ENCODE data around the gene ASB13.
A peak's percentile ranks its signal among the peaks of the same experiment; 100 is the strongest.

The ASB13 gene

GRCh38 chr10:5668429-5668828 is 2.0 kb upstream of the ASB13 start:
- Histone ChIP-seq H3K27me3 (ENCODE audit: low read depth, low read length) (no peaks in the 10 kb centered on the region), H3K4me1 (ENCODE audit: control insufficient read depth in 1 of 2, insufficient read depth in 2 of 2, low read length in 2 of 2) (peaks cover 10 to 26% of the 10 kb centered on the region in 2 donors), H3K36me3 (ENCODE audit: control insufficient read depth in 1 of 2, insufficient read depth in 2 of 2, low read length in 2 of 2) (no peaks in the 10 kb centered on the region), H3K4me3 (ENCODE audit: low read depth in 1 of 2, low read length in 2 of 2) (no peak overlapping the region), H3K27ac (ENCODE audit: low read length) (no peak overlapping the region), H3K9me3 (ENCODE audit: control insufficient read depth in 1 of 2, low read length in 2 of 2) (no peaks in the 10 kb centered on the region)

GRCh38 chr10:5666841-5667630 is 641 bp upstream of the ASB13 start:
- Histone ChIP-seq H3K9me3 (ENCODE audit: control insufficient read depth in 1 of 2, low read length in 2 of 2) (no peaks in the 10 kb centered on the region), H3K27ac (ENCODE audit: low read length) (no peak overlapping the region), H3K36me3 (ENCODE audit: control insufficient read depth in 1 of 2, insufficient read depth in 2 of 2, low read length in 2 of 2) (no peaks in the 10 kb centered on the region), H3K27me3 (ENCODE audit: low read depth, low read length) (no peaks in the 10 kb centered on the region), H3K4me3 (ENCODE audit: low read depth in 1 of 2, low read length in 2 of 2) (peak overlapping the region; percentile 85 to 96), H3K4me1 (ENCODE audit: control insufficient read depth in 1 of 2, insufficient read depth in 2 of 2, low read length in 2 of 2) (peaks cover 10 to 26% of the 10 kb centered on the region in 2 donors)

DNA sequence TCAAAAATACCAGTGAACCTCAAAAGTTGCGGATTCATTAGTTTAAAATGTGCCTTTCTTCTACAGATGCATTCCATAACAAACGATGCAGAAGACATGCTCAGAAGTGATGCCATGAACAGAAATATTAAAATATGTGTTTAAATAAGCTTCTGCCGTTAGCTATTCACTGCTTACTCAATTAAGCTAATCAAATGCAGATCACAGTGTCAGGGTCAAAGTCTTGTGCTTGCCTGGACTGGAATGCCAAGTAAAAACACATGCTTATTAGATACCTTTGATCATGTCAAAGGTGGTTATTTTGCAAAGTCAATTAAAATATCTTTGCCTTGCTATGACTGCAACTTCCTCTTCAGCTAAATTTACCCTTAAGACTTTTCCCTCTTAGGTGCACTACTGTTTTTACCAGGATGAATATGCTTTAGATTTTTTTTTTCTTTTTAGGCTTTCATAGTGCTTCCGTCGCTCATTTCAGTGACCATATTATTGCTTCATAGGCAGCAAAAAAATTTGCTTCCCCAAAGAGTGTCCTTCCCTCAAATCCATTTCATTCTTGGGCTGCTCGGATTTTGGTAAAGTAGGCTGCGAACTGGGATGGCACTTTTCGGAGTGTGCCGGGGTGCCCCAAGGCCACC is 905 bp downstream of the ASB13 start:
- peaks cover 10 to 26% of the 10 kb centered on the region in 2 donors for H3K4me1 ChIP-seq (ENCODE audit: control insufficient read depth in 1 of 2, insufficient read depth in 2 of 2, low read length in 2 of 2)
- H3K9me3 ChIP-seq (ENCODE audit: control insufficient read depth in 1 of 2, low read length in 2 of 2) = no peaks in the 10 kb centered on the region
- peak overlapping the region; percentile 60 for H3K27ac ChIP-seq (ENCODE audit: low read length)
- H3K27me3 ChIP-seq (ENCODE audit: low read depth, low read length) = no peaks in the 10 kb centered on the region
- peak overlapping the region; percentile 77 to 96 for H3K4me3 ChIP-seq (ENCODE audit: low read depth in 1 of 2, low read length in 2 of 2)
- no peaks in the 10 kb centered on the region for H3K36me3 ChIP-seq (ENCODE audit: control insufficient read depth in 1 of 2, insufficient read depth in 2 of 2, low read length in 2 of 2)

- Histone ChIP-seq H3K9me3 (ENCODE audit: control insufficient read depth in 1 of 2, low read length in 2 of 2) (no peaks in the 10 kb centered on the region), H3K4me1 (ENCODE audit: control insufficient read depth in 1 of 2, insufficient read depth in 2 of 2, low read length in 2 of 2) (peaks cover 19 to 37% of the 10 kb centered on the region in 2 donors), H3K36me3 (ENCODE audit: control insufficient read depth in 1 of 2, insufficient read depth in 2 of 2, low read length in 2 of 2) (no peaks in the 10 kb centered on the region), H3K27me3 (ENCODE audit: low read depth, low read length) (no peaks in the 10 kb centered on the region), H3K27ac (ENCODE audit: low read length) (no peak overlapping the region), H3K4me3 (ENCODE audit: low read depth in 1 of 2, low read length in 2 of 2) (no peak overlapping the region)
These were observed 2.5 kb downstream of the ASB13 start for GRCh38 chr10:5663692-5664427.

DNA sequence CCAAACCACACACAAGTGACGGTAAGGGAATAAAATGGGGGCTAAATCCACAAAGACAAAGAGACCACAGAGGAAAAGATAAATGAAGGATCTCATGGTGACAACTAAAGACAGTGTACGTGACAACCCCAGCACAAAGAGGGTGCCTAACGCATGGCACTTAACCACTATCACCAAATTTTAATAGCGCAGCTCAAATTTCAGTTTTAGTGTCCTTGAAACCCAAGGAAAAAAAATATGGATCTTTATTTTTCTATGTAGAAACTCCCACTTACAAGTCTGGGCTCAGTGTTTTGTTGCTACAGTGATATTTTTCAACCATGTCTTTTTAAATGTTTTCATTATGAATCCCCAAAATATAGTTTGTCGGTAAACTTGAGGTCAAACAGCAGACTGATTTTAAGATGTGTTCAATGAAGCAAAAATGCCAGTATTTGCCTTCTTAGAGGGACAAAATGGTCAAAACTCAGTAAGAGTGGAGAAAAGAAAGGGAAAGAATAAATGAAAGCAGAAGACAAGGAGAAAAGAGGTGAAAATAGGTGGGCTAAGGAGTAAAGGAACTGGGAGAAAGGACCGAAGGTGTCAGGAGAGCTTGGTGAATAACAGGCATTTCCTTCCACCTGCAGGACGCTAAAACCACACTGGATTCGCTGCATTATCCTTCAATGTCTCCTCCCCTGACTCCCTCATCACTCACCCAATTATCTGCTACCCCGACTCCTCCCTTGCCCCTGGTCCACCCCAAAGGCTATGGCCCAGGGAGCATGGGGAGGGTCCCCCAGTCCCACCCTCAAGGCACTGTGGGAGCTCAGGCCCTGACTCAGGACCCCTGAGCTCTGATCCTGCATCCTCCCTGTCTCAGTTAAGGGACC is 3.5 kb downstream of the ASB13 start:
- H3K9me3 ChIP-seq (ENCODE audit: control insufficient read depth in 1 of 2, low read length in 2 of 2) = no peaks in the 10 kb centered on the region
- H3K27ac ChIP-seq (ENCODE audit: low read length) = no peak overlapping the region
- no peak overlapping the region for H3K4me3 ChIP-seq (ENCODE audit: low read depth in 1 of 2, low read length in 2 of 2)
- H3K27me3 ChIP-seq (ENCODE audit: low read depth, low read length) = no peaks in the 10 kb centered on the region
- H3K4me1 ChIP-seq (ENCODE audit: control insufficient read depth in 1 of 2, insufficient read depth in 2 of 2, low read length in 2 of 2) = peaks cover 19 to 37% of the 10 kb centered on the region in 2 donors
- H3K36me3 ChIP-seq (ENCODE audit: control insufficient read depth in 1 of 2, insufficient read depth in 2 of 2, low read length in 2 of 2) = no peaks in the 10 kb centered on the region

DNA sequence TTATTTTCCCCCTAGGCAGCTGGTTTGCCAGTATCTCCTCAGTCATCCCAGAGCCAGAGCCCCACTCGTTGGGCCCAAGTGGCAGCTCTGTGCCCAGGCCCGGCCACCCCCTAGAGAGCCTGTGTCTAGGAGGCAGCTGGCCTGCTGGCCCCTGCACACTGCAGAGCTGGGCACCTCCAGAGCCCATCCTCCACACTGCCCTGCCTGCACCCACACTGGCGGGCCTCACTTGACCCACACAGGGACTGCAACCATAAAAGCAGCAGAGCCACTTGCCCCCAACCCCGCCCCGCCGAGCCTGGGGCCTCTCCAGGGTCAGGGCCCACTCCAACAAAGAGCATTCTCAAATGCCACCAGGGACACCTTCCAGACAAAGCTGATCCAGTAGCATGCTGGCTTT is 5.4 kb downstream of the ASB13 start:
- Histone ChIP-seq H3K27ac (ENCODE audit: low read length) (no peak overlapping the region), H3K4me1 (ENCODE audit: control insufficient read depth in 1 of 2, insufficient read depth in 2 of 2, low read length in 2 of 2) (peaks cover 14 to 29% of the 10 kb centered on the region in 2 donors), H3K27me3 (ENCODE audit: low read depth, low read length) (no peaks in the 10 kb centered on the region), H3K4me3 (ENCODE audit: low read depth in 1 of 2, low read length in 2 of 2) (no peak overlapping the region), H3K9me3 (ENCODE audit: control insufficient read depth in 1 of 2, low read length in 2 of 2) (no peaks in the 10 kb centered on the region), H3K36me3 (ENCODE audit: control insufficient read depth in 1 of 2, insufficient read depth in 2 of 2, low read length in 2 of 2) (no peaks in the 10 kb centered on the region)

DNA sequence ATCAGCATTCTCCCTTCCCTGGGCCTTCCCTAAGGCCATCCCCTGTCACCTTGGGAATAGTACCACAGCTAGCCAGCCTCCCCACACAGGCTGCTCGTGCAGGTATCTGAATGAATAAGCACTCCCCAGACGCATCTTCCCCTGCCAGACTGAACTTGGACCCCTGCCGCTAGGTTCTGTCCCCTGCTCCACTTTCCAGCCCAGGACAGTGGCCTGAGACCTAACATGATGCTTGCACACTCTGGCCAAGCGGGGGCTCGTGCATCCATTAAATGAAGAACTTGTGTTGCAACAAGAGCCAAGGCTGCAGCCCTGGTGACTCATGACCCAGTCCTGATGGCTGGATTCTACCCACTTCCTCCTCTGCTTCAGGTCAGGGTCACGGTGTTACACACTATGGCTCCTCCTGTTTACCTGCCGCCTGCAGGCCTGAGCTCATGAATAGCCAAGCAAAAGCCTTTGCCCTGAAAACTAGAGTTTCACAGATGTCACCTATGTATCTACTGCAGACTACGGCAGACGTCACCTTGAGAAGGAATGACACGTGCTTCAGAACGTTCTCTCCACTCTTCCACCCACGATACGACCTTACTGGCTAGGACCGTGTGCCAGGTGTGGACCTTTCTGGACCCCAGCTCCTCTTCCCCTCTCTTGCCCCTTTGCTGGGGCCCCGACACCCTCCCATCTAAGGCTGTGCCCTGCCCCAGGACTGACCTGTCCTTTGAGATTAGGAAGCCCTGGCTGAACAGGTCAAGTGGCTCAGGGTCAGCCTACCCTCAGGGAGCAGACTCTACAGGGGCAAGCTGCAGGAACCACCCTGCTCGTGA is 6.5 kb downstream of the ASB13 start:
- Histone ChIP-seq H3K4me1 (ENCODE audit: control insufficient read depth in 1 of 2, insufficient read depth in 2 of 2, low read length in 2 of 2) (peaks cover 10 to 20% of the 10 kb centered on the region in 2 donors), H3K27ac (ENCODE audit: low read length) (no peak overlapping the region), H3K4me3 (ENCODE audit: low read depth in 1 of 2, low read length in 2 of 2) (no peak overlapping the region), H3K36me3 (ENCODE audit: control insufficient read depth in 1 of 2, insufficient read depth in 2 of 2, low read length in 2 of 2) (no peaks in the 10 kb centered on the region), H3K27me3 (ENCODE audit: low read depth, low read length) (no peaks in the 10 kb centered on the region), H3K9me3 (ENCODE audit: control insufficient read depth in 1 of 2, low read length in 2 of 2) (no peaks in the 10 kb centered on the region)

- Histone ChIP-seq H3K4me1 (ENCODE audit: control insufficient read depth in 1 of 2, insufficient read depth in 2 of 2, low read length in 2 of 2) (peaks cover 10 to 16% of the 10 kb centered on the region in 2 donors), H3K27ac (ENCODE audit: low read length) (no peak overlapping the region), H3K9me3 (ENCODE audit: control insufficient read depth in 1 of 2, low read length in 2 of 2) (no peaks in the 10 kb centered on the region), H3K4me3 (ENCODE audit: low read depth in 1 of 2, low read length in 2 of 2) (no peak overlapping the region), H3K36me3 (ENCODE audit: control insufficient read depth in 1 of 2, insufficient read depth in 2 of 2, low read length in 2 of 2) (no peaks in the 10 kb centered on the region), H3K27me3 (ENCODE audit: low read depth, low read length) (no peaks in the 10 kb centered on the region)
These were observed 7.3 kb downstream of the ASB13 start for GRCh38 chr10:5658871-5659618.

DNA sequence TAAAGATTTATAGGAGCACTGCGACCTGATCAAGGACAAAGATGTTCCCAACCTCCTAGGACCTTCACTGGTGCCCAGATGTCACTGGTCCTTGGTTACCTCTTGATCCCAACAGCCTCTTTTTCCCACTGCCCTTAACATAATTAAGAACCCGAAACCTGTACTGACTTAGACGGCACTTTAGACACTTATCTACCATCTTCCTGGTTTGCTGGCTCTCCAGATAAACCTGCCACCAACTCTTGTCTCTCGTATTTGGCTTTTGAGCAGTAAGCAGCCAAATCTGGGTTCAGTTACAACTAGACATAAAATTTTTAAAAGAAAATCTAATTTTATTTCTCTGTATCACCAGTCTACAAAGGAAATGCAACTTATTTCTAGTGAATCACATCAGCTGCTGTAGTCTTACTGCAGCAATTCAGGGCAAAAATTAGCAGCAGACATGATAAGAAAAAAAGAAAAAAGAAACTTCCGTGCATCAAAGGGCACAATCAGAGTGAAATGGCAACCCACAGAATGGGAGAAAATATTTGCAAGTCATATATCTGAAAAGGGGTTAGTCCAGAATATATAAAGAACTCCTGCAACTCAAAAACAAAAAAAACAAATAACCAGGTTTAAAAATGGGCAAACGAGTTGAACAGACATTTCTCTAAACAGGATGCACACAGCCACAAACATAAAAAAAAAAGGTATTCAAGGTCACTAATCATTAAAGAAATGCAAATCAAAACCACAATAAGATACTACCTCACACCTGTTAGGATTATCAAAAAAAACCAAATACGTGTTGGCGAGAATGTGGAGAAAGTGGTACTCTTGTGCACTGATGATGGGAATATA is 9.4 kb downstream of the ASB13 start:
- no peaks in the 10 kb centered on the region for H3K9me3 ChIP-seq (ENCODE audit: control insufficient read depth in 1 of 2, low read length in 2 of 2)
- H3K27ac ChIP-seq (ENCODE audit: low read length) = no peak overlapping the region
- peaks cover 0 to 8% of the 10 kb centered on the region in 2 donors for H3K36me3 ChIP-seq (ENCODE audit: control insufficient read depth in 1 of 2, insufficient read depth in 2 of 2, low read length in 2 of 2)
- no peaks in the 10 kb centered on the region for H3K27me3 ChIP-seq (ENCODE audit: low read depth, low read length)
- no peak overlapping the region for H3K4me3 ChIP-seq (ENCODE audit: low read depth in 1 of 2, low read length in 2 of 2)
- peaks cover 10 to 11% of the 10 kb centered on the region in 2 donors for H3K4me1 ChIP-seq (ENCODE audit: control insufficient read depth in 1 of 2, insufficient read depth in 2 of 2, low read length in 2 of 2)

All from muscle layer of duodenum (tissue), 2 donors.